Measurements from ENCODE around the gene DYNLT2.

The DYNLT2 gene

GRCh38 chr6:169692516-169692915 is 58.9 kb downstream of the DYNLT2 start:
- DNase-seq = no peak

- DNase-seq = no peak
Observed at GRCh38 chr6:169691260-169691659, 60.1 kb downstream of the DYNLT2 start.

All from left hindlimb (tissue), 1 donor.